Choroid plexus epithelial cell (primary cell): ENCODE results near the gene ZG16B.

Experiments
- DNase-seq: peaks from one replicate; pipeline ENCODE4 v3.0.0-alpha.2; 2010; ENCODE audit warnings: low read depth
- H3K4me3 ChIP-seq: 2 replicates; pipeline ENCODE4 v1.5.1; 2011; ENCODE audit warnings: low read depth, mild to moderate bottlenecking, control low read depth, low read length, moderate library complexity
- CTCF ChIP-seq: conservative IDR thresholded peaks from 2 replicates; pipeline ENCODE4 v1.5.1; 2011; ENCODE audit warnings: low read depth, mild to moderate bottlenecking, control low read depth, inconsistent platforms, low read length, moderate library complexity

ZG16B gene

GRCh38 chr16:2830355-2830695 lies 222 bp downstream of the ZG16B start:
- H3K4me3 ChIP-seq = no peak overlapping the region
- TF ChIP-seq CTCF = no peak
- DNase-seq = no peak

- DNase-seq = no peak
These were observed 1.1 kb downstream of the ZG16B start for GRCh38 chr16:2831203-2831602.

GRCh38 chr16:2833776-2834175 lies 3.7 kb downstream of the ZG16B start:
- TF ChIP-seq CTCF = no peak
- no peak for DNase-seq
- no peak overlapping the region for H3K4me3 ChIP-seq

More at GRCh38 chr16:2831203-2831602, 1.1 kb downstream of the ZG16B start:
- TF ChIP-seq CTCF = no peak
- no peak overlapping the region for H3K4me3 ChIP-seq

- DNase-seq = no peak
- no peak for TF ChIP-seq CTCF
- no peak overlapping the region for H3K4me3 ChIP-seq
These were observed 4.9 kb downstream of the ZG16B start for GRCh38 chr16:2834968-2835367.

GRCh38 chr16:2835638-2836493 lies 5.8 kb downstream of the ZG16B start:
- peak; percentile 77 for DNase-seq
- no peak overlapping the region for H3K4me3 ChIP-seq
- TF ChIP-seq CTCF = no peak

- no peak overlapping the region for H3K4me3 ChIP-seq
- no peak for TF ChIP-seq CTCF
- no peak for DNase-seq
These were observed 6.8 kb downstream of the ZG16B start for GRCh38 chr16:2836646-2837508.

- no peak overlapping the region for H3K4me3 ChIP-seq
- TF ChIP-seq CTCF = peak; percentile 90
- DNase-seq = peak; percentile 82
These were observed 8.8 kb downstream of the ZG16B start for GRCh38 chr16:2838928-2839327.
